ENCODE data around the gene PDGFA.

Gene PDGFA

DNA sequence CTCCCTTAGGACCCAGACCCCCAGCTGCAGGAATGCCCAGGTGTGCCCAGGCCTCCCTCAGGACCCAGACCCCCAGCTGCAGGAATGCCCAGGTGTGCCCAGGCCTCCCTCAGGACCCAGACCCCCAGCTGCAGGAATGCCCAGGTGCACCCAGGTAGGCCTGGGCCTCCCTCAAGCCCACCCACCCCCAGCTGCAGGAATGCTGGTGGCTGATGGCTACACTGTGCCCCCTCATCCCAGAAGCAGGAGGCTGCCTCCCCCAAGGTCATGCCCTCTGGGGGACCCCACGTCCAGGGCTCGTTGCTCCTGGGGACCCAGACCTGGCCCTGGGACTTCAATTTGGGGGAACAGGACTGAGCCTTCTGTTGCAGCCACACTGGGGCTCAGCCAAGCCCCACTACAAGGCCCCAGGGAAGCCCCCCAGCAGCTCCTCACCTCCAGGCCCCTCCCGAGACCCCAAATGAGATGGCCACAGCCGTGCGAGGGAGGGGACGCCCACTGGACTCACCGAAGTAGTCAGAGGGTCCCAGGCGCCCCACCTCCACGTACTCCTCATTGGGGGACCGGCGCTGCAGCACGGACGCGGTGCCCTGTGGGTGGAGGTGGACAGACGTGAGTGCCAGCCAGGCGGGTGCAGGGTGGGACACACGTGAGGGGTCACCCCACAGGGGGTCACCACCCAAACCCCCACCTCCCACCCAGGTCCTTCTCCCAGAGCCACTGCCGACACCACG is 31.4 kb upstream of the PDGFA start:
- H3K4me3 ChIP-seq (replicated peaks; ENCODE audit: low read depth, low read length), result no peak overlapping the region
- TF ChIP-seq, protein P1, sequence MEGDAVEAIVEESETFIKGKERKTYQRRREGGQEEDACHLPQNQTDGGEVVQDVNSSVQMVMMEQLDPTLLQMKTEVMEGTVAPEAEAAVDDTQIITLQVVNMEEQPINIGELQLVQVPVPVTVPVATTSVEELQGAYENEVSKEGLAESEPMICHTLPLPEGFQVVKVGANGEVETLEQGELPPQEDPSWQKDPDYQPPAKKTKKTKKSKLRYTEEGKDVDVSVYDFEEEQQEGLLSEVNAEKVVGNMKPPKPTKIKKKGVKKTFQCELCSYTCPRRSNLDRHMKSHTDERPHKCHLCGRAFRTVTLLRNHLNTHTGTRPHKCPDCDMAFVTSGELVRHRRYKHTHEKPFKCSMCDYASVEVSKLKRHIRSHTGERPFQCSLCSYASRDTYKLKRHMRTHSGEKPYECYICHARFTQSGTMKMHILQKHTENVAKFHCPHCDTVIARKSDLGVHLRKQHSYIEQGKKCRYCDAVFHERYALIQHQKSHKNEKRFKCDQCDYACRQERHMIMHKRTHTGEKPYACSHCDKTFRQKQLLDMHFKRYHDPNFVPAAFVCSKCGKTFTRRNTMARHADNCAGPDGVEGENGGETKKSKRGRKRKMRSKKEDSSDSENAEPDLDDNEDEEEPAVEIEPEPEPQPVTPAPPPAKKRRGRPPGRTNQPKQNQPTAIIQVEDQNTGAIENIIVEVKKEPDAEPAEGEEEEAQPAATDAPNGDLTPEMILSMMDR (IDR thresholded peaks at IDR 0.05; ENCODE audit: low read depth, low read length, missing control alignments), result no peak
- DNase-seq (ENCODE audit: extremely low read depth, low read depth), result no peak

DNA sequence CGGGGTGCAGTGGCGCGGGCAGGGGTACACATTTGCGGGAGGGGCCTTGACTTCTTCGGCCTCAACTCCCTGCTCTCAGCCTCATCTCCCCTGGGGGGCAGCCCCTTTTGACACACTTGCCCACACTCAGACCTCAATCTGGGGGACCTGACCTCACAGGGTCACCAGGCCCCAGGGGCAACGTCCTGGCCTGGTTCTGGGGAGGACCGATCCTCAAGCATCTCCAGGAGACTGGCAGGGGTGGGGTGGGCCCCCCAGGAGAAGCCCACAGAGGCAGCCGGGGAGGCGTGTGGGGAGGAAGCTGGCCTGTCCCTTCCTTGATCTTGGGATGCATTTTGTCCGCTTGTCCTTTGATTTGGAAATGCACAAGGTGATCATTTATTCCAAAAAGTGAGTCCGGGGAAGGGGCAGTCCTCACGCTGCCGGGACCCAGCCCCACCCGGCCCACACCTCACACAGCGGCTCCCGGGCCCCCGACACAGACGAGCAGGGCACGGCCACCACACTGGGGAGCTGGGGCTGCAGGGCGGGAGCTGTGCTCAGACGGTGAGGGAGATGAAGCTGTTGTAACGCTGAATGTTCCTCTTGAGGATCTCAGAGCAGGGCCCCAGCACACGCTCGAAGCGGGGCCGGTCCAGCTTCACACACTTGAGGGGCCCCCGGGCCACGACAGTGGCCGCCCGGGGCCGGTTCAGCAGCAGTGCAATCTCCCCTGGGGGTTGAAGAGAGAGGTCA is 30.4 kb upstream of the PDGFA start:
- TF ChIP-seq, protein P1 (IDR thresholded peaks at IDR 0.05; ENCODE audit: low read depth, low read length, missing control alignments), result no peak
- no peak overlapping the region for H3K4me3 ChIP-seq (replicated peaks; ENCODE audit: low read depth, low read length)
- DNase-seq (ENCODE audit: extremely low read depth, low read depth), result no peak

- no peak for DNase-seq (ENCODE audit: extremely low read depth, low read depth)
- TF ChIP-seq, protein P1 (IDR thresholded peaks at IDR 0.05; ENCODE audit: low read depth, low read length, missing control alignments), result no peak
- H3K4me3 ChIP-seq (replicated peaks; ENCODE audit: low read depth, low read length), result no peak overlapping the region
These were observed 29.6 kb upstream of the PDGFA start for GRCh38 chr7:549066-549890.

- no peak overlapping the region for H3K4me3 ChIP-seq (replicated peaks; ENCODE audit: low read depth, low read length)
- no peak for DNase-seq (ENCODE audit: extremely low read depth, low read depth)
- TF ChIP-seq, protein P1 (IDR thresholded peaks at IDR 0.05; ENCODE audit: low read depth, low read length, missing control alignments), result no peak
These were observed 28.8 kb upstream of the PDGFA start for GRCh38 chr7:548401-548800.

DNA sequence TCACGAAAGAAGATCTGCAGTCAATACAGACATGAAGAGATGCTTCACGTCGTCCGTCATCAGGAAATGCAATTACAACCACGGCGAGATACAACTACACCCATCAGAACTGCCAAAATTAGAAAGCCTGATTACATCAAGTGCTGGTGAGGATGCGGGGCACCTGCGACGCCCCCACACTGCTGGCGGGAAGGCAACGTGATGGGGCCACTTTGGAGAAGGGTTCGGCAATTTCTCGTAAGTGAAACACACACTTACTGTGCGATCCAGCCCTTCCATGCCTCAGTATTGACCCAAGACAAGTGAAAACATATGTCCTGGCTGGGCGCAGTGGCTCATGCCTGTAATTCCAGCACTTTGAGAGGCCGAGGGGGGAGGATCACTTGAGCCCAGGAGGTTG is 25.8 kb upstream of the PDGFA start:
- TF ChIP-seq, protein P1 (IDR thresholded peaks at IDR 0.05; ENCODE audit: low read depth, low read length, missing control alignments), result no peak
- no peak for DNase-seq (ENCODE audit: extremely low read depth, low read depth)
- no peak overlapping the region for H3K4me3 ChIP-seq (replicated peaks; ENCODE audit: low read depth, low read length)

DNA sequence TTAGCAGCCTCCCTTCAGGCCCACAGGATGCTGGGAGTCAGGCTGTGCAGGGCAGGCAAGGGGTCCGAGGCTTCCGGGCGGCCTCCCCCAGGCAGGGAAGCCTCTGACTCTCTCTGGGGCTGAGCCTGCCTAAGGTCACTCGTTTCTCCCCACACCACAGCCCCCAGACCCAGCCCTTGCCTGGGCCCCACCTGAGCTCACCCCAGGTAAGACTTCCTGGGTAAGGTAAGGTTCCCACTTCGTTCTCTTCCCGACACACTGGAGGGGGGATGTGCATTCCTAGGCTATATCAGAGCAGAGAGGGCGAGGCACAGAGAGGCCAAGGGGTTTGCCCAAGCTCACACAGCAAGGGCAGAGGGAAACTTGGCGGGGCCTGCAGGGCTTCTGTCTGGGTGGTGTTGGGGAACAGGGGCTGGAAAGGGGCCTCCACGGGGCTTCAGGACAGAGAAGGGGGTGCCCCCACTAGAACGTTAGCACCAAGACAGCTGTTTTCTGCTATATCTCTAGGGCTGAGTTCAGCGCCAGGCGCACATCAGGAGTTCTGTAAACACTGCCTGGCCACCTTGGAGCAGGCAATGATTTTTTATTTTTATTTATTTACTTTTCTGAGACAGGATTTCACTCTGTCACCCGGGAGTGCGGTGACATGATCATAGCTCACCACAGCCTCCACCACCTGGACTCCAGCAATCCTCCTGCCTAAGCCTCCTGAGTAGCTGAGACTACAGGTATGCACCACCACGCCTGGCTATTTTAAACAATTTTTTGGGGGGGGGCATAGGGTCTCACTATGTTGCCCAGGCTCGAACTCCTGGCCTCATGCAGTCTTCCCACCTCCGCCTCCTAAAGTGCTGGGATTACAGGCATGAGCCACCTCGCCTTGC is 24.9 kb upstream of the PDGFA start:
- H3K4me3 ChIP-seq (replicated peaks; ENCODE audit: low read depth, low read length), result no peak overlapping the region
- no peak for DNase-seq (ENCODE audit: extremely low read depth, low read depth)
- TF ChIP-seq, protein P1 (IDR thresholded peaks at IDR 0.05; ENCODE audit: low read depth, low read length, missing control alignments), result no peak
